GM18867 (cell line): ENCODE measurements around the gene METAP1.
"Not testable (repeated sequence)": the region's sequence is repeated elsewhere in the genome, so short reads cannot be mapped to it uniquely, and the experiment has no call there.

Experiments
- ATAC-seq: cut with Tn5 transposase; IDR thresholded peaks from one replicate; pipeline ENCODE4 v1.9.1; 2021; ENCODE audit warnings: mild to moderate bottlenecking, moderate library complexity; ENCODE audit not compliant: unreplicated experiment

Gene METAP1

GRCh38 chr4:98995183-98996055, at the start of gene METAP1:
METAP1 (plus strand) TSS chr4:98995721; CDS start chr4:98995754, 33 bp downstream.
- peak; percentile 92 for ATAC-seq

GRCh38 chr4:98946359-98946758, 49.2 kb upstream of the METAP1 start:
- no peak for ATAC-seq

- ATAC-seq, result no peak
These were observed 44.6 kb upstream of the METAP1 start for GRCh38 chr4:98950925-98951324.

DNA sequence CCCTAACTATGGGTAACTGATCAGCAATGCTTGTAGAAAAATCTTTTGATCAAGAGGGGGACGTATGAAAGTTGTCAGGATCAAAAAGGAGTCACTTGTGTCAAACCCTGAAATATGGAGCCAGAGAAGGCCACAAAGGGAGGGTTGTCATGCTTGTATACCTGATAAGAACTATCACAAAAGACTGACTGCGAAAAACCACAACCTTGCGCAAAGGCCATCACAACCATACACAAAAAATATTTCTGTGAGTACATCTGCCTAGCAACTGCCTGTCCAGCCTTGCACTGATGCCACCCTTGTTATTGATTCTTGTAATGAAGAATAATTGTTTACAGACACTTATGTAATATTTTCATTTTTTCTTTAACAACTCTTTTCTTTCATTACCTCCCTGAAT, 43.8 kb upstream of the METAP1 start:
- no peak for ATAC-seq

- ATAC-seq, result no peak
These were observed 40.3 kb upstream of the METAP1 start for GRCh38 chr4:98955229-98955628.

- no peak for ATAC-seq
These were observed 37.5 kb upstream of the METAP1 start for GRCh38 chr4:98958065-98958464.

DNA sequence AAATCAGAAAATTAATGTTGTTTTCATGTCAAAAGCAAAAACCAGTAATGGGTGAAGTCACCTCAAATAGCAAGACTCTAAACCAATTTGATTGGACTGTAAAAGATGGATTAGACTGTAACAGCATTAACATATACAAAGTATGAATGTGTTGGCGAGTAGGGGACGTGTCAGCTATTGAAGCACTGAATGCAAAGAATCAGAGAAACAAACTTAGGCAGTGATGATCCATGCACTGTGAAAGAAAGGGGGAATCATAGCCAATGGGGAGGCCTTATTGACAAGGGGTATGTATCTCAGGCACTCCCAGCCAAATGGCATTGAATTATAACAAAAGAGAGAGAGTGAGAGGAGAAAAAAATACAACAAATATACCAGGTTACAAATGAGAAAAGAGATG, 36.1 kb upstream of the METAP1 start:
- ATAC-seq, result no peak

DNA sequence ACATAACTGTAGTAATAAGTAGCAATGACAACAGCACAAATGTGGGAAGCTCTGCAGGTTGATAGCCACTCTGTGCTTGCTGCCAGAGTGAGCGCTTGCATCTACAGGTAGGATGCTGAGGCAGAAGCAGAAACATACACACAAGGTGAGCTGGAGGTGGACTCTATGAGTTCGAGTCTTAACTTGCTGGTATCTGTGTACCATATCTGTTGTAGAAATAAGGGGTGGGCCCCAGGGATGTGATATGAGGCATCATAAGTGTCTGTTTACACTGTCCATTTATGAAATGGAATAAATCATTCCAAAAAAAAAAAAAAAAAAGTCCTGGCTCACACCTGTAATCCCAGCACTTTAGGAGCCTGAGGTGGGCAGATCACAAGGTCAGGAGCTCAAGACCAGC, 33.8 kb upstream of the METAP1 start:
- ATAC-seq, result no peak

- no peak for ATAC-seq
These were observed 31.7 kb upstream of the METAP1 start for GRCh38 chr4:98963538-98964433.

DNA sequence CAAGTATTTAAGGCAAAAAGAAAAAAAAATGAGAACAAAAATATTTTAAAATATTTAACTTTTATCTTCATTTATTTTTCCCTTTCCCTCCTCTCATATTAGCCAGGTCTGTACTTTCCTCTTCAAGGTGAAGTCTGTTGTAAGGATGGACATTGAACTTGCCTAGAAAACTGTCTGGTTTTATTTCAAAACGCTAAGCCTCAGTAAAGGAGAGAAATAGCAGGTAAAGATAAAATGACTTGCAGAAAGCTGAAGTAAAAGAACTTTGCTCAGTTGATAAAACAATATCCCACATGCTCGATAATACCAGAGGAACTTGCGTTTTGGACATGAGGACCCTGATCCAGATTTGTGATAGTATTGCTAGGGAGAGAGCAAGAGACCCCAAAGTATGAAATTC, 28.6 kb upstream of the METAP1 start:
- ATAC-seq, result no peak

DNA sequence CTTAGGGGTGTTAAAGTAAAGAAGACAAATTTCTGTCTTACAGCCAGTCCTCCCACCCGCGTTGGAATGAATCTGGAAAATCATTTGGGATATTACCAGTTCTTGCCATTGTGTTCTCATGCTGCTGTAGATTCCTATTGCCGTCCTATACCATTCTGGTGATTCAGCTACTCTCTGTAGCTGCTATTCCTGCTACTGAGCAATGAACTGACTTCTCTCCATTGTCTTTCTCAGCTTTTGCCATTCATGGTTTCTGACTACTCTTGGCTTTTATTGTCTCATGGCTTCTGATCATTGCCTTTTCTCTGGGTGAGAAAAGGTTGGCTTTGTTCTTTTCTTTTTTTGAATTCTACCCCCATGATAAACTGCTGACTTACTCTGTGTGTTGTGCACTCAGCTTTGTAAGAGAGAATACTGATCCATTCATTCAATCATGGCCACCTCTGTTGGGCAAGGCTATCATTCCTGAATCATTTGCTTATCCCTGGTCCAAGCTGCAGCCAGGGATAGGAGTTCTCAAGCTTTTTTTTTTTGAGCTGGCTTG, 27.7 kb upstream of the METAP1 start:
- ATAC-seq, result no peak

GRCh38 chr4:98969878-98970785, 25.4 kb upstream of the METAP1 start:
- ATAC-seq, result no peak

DNA sequence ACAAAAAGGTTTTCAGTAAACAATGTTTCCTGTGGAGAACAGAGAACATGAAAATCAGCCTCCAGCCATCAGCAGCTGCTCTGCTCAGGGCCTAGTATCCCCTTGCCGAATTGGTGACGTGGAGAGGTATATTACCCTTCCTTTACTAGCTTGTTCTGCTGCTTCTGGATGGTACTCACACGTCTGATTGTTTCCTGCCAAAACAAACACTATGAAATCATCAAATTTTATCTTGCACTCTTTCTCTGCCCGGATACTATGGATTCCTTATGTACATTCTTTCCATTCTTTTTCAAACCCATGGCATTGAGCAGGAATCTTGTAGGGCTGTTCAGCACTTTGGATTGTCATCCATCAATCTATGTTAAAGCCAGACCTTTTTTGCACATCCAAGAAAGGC, 18.8 kb upstream of the METAP1 start:
- no peak for ATAC-seq

GRCh38 chr4:98977557-98977956, 18.0 kb upstream of the METAP1 start:
- ATAC-seq, result no peak

GRCh38 chr4:98987720-98988119, 7.8 kb upstream of the METAP1 start:
- no peak for ATAC-seq

GRCh38 chr4:98992835-98993234, 2.7 kb upstream of the METAP1 start:
- ATAC-seq, result not testable (repeated sequence)

- ATAC-seq, result no peak
These were observed 2.0 kb upstream of the METAP1 start for GRCh38 chr4:98993419-98994071.

DNA sequence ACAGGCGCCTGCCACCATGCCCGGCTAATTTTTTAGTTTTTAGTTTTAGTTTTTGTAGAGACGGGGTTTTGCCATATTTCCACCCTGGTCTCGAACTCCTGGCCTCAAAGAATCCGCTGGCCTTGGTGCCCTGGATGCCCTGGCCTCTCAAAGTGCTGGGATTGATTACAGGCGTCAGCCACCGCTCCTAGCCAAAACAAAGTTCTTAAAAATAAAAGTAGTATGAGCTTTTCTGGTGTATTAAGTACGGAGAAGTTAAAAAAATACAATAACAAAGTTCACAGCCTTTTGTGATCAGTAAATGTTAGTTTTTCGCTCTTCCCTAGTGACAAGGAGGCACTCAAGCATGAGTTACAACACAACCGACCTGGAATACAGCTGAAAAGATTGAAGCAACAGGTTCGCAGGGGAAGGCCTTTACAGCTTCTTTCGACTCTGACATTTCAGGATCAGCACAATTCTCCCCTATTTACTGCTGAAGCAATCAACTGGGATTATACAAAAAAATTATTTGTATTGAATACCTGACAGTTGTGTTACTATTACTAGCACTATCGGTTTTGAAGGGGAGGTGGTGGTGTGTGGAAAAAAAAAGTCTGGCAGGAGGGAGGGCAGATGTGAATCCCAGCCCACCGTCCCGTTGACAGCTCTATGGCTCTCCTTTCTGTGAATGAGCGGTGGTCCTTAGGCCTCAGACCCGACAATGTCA, 893 bp upstream of the METAP1 start:
- ATAC-seq, result no peak

- peak; percentile 27 for ATAC-seq
These were observed 689 bp downstream of the METAP1 start for GRCh38 chr4:98996056-98996764.
